Fibroblast of skin of right quadriceps (primary cell): ENCODE data around the gene CELA2B.
"Not testable (repeated sequence)": the region's sequence is repeated elsewhere in the genome, so short reads cannot be mapped to it uniquely, and the experiment has no call there.

Experiments used
- DNase-seq: peaks from one replicate; pipeline ENCODE4 v3.0.0-alpha.2; 2013

Gene CELA2B

GRCh38 chr1:15501208-15502032, 25.5 kb downstream of the CELA2B start:
- DNase-seq = peak; percentile 35

- DNase-seq = no peak
These were observed 28.5 kb downstream of the CELA2B start for GRCh38 chr1:15504436-15504835.

- DNase-seq = no peak
These were observed 30.9 kb downstream of the CELA2B start for GRCh38 chr1:15506831-15507230.

- no peak for DNase-seq
These were observed 31.4 kb downstream of the CELA2B start for GRCh38 chr1:15507278-15507677.

- no peak for DNase-seq
These were observed 33.0 kb downstream of the CELA2B start for GRCh38 chr1:15508700-15509487.

GRCh38 chr1:15509586-15509985, 33.7 kb downstream of the CELA2B start:
- DNase-seq = no peak

GRCh38 chr1:15510611-15511405, 34.9 kb downstream of the CELA2B start:
- DNase-seq = no peak

GRCh38 chr1:15513192-15513591, 37.3 kb downstream of the CELA2B start:
- DNase-seq = no peak

GRCh38 chr1:15513919-15514318, 38.0 kb downstream of the CELA2B start:
- DNase-seq = no peak

GRCh38 chr1:15514557-15514956, 38.7 kb downstream of the CELA2B start:
- not testable (repeated sequence) for DNase-seq

- DNase-seq = no peak
These were observed 39.2 kb downstream of the CELA2B start for GRCh38 chr1:15515022-15515663.

GRCh38 chr1:15519625-15520024, 43.7 kb downstream of the CELA2B start:
- no peak for DNase-seq

GRCh38 chr1:15521206-15521906, 45.5 kb downstream of the CELA2B start:
- not testable (repeated sequence) for DNase-seq

- no peak for DNase-seq
These were observed 46.6 kb downstream of the CELA2B start for GRCh38 chr1:15522551-15522950.

- no peak for DNase-seq
These were observed 47.5 kb downstream of the CELA2B start for GRCh38 chr1:15523104-15524020.

- no peak for DNase-seq
These were observed 48.0 kb downstream of the CELA2B start, which contains the start of gene CASP9 for GRCh38 chr1:15524021-15524282. TSS of gene CASP9 (minus strand) at chr1:15524215. CDS start at chr1:15524200, 15 bp downstream.

- peak; percentile 98 for DNase-seq
These were observed 48.6 kb downstream of the CELA2B start for GRCh38 chr1:15524283-15525049.

GRCh38 chr1:15525050-15526020, 49.4 kb downstream of the CELA2B start:
- no peak for DNase-seq

GRCh38 chr1:15526021-15526489, 50.2 kb downstream of the CELA2B start:
- no peak for DNase-seq
